Panc1 (cell line): ENCODE results near the gene CLEC4F. TPM values are rescaled to one million over a fixed set of nuclear protein-coding genes. Genes with fewer than 3 reads are reported as not detected.

Experiments used
- ATAC-seq: fragments of 200-7000 bp; cut with Tn5 transposase; 2 replicates; pipeline ENCODE4 v1.9.1; 2020; ENCODE audit warnings: mild to moderate bottlenecking, moderate library complexity
- BruUV-seq: library from RNA; stranded (reverse); fragments of 400-500 nt; replicated peaks from 2 replicates; lab custom pipeline; 2021; lab: Mats Ljungman, UMichigan
- CTCF ChIA-PET: fragments of 300-600 bp; sonication (Branson Sonifier 250); formaldehyde crosslinking; loops from one replicate; lab custom pipeline; 2022; ENCODE audit warnings: antibody characterized with exemption; lab: Charles Lee
- POLR2A ChIA-PET: fragments of 300-600 bp; sonication (Branson Sonifier 250); formaldehyde crosslinking; loops from one replicate; lab custom pipeline; 2022; ENCODE audit warnings: antibody characterized with exemption; lab: Charles Lee
- DNase-seq: peaks from one replicate; pipeline ENCODE4 v3.0.0-alpha.2; 2010; ENCODE audit warnings: low read depth, low spot score
- H3K27ac ChIP-seq: 2 replicates; pipeline ENCODE4 v1.5.1; 2011; ENCODE audit warnings: mild to moderate bottlenecking, low read length, inconsistent platforms
- H3K27me3 ChIP-seq: fragments of 200-500 bp; sonication (Bioruptor generic); 2 replicates; pipeline ENCODE4 v1.6.0; 2014; ENCODE audit warnings: low read length, inconsistent platforms; ENCODE audit not compliant: control insufficient read depth, insufficient read depth
- H3K36me3 ChIP-seq: fragments of 200-500 bp; sonication (Bioruptor generic); 2 replicates; pipeline ENCODE4 v1.5.1; 2014; ENCODE audit warnings: inconsistent platforms, mild to moderate bottlenecking, low read length, moderate library complexity; ENCODE audit not compliant: control insufficient read depth, insufficient read depth
- H3K4me1 ChIP-seq: 2 replicates; pipeline ENCODE4 v1.5.1; 2011; ENCODE audit warnings: inconsistent platforms, mild to moderate bottlenecking, low read length, moderate library complexity; ENCODE audit not compliant: control insufficient read depth, insufficient read depth
- H3K4me3 ChIP-seq, 2 experiments: 2 replicates each; pipeline ENCODE4 v1.5.1; 2011 to 2012; ENCODE audit warnings: low read depth in 2 of 2, low read length in 2 of 2, mild to moderate bottlenecking in 2 of 2, inconsistent platforms in 1 of 2, moderate library complexity in 1 of 2
- H3K9me3 ChIP-seq: fragments of 200-500 bp; sonication (Bioruptor generic); 2 replicates; pipeline ENCODE4 v1.5.1; 2014; ENCODE audit warnings: low read depth, mild to moderate bottlenecking, inconsistent platforms, low read length, moderate library complexity; ENCODE audit not compliant: control insufficient read depth, insufficient read depth
- CTCF ChIP-seq: fragments of 450-650 bp; IDR thresholded peaks from 2 replicates; pipeline ENCODE4 v1.5.1; 2017; ENCODE audit warnings: mild to moderate bottlenecking
- POLR2AphosphoS5 ChIP-seq: IDR thresholded peaks from 2 replicates; pipeline ENCODE4 v1.6.1; 2012; ENCODE audit warnings: mild to moderate bottlenecking, low read depth, low read length, moderate library complexity
- REST ChIP-seq, 2 experiments: IDR thresholded peaks; 2 replicates each; pipeline ENCODE4 v1.6.1; 2011 to 2012; ENCODE audit warnings: low read depth in 2 of 2, control low read depth in 1 of 2, low read length in 1 of 2, mild to moderate bottlenecking in 1 of 2, moderate library complexity in 1 of 2; ENCODE audit not compliant: insufficient read depth in 1 of 2
- SIN3A ChIP-seq: IDR thresholded peaks from 2 replicates; pipeline ENCODE4 v1.6.1; 2012; ENCODE audit warnings: low read depth, mild to moderate bottlenecking, low read length, moderate library complexity, borderline replicate concordance; ENCODE audit not compliant: insufficient read depth
- TCF7L2 ChIP-seq: IDR thresholded peaks from 2 replicates; pipeline ENCODE4 v1.6.1; 2011; ENCODE audit warnings: mild to moderate bottlenecking, low read depth, low read length, inconsistent platforms
- in situ Hi-C: cut with HindIII; loops from 2 replicates; pipeline ENCODE4 v1.10.0; 2016; ENCODE audit warnings: low sequenced_read_pairs, low pct_unique_long_range_greater_than_20kb
- intact Hi-C: fragments of 100-400 bp; cut with micrococcal nuclease; formaldehyde crosslinking; loops from one replicate; pipeline ENCODE4 v1.10.0; 2022; ENCODE audit not compliant: unreplicated experiment
- total RNA-seq: library from RNA; stranded (reverse); gene quantifications from one replicate; pipeline ENCODE4 v1.2.1, GENCODE V29; 2021; ENCODE audit not compliant: unreplicated experiment

Gene CLEC4F
- total RNA-seq, 1 experiment from 2014 or later: not detected

- no peak overlapping the region for H3K27ac ChIP-seq
- ChIA-PET POLR2A (no interaction called here), CTCF (no interaction called here)
- intact Hi-C loops (no loop called here), in situ Hi-C loops (no loop called here)
- peaks cover 46% of the 10 kb centered on the region for H3K27me3 ChIP-seq
- no peak for TF ChIP-seq CTCF
- TF ChIP-seq POLR2AphosphoS5: no peak
- no peak for TF ChIP-seq TCF7L2
- no peak for TF ChIP-seq REST (IDR thresholded peaks at IDR 0.05; ENCODE audit: insufficient read depth in 1 of 2, low read depth in 2 of 2, low read length in 1 of 2)
- no TSS peak for BruUV-seq
- H3K4me1 ChIP-seq: no peaks in the 10 kb centered on the region; the same call in 1 of the 2 replicates
- DNase-seq (no peak), ATAC-seq (no peak)
- H3K4me3 ChIP-seq: no peak overlapping the region
- H3K9me3 ChIP-seq: no peaks in the 10 kb centered on the region
- no peaks in the 10 kb centered on the region for H3K36me3 ChIP-seq
Measured at GRCh38 chr2:70771446-70771845, 49.0 kb downstream of the CLEC4F start.

GRCh38 chr2:70769450-70769849, 50.9 kb downstream of the CLEC4F start:
- Histone ChIP-seq H3K9me3 (no peaks in the 10 kb centered on the region), H3K27me3 (peaks cover 50% of the 10 kb centered on the region), H3K27ac (no peak overlapping the region), H3K4me1 (no peaks in the 10 kb centered on the region; the same call in 1 of the 2 replicates), H3K36me3 (no peaks in the 10 kb centered on the region), H3K4me3 (no peak overlapping the region)
- in situ Hi-C loops: no loop called here
- DNase-seq (no peak), ATAC-seq (no peak)
- TF ChIP-seq CTCF (no peak), POLR2AphosphoS5 (no peak), SIN3A (no peak), REST (IDR thresholded peaks at IDR 0.05; ENCODE audit: insufficient read depth in 1 of 2, low read depth in 2 of 2, low read length in 1 of 2) (no peak), TCF7L2 (no peak)
- CTCF ChIA-PET: no interaction called here
- POLR2A ChIA-PET: no interaction called here
- no TSS peak for BruUV-seq
- intact Hi-C loops: no loop called here
